Measurements from ENCODE around the gene B3GALNT1.

B3GALNT1 gene

GRCh38 chr3:161067335-161067734, 37.8 kb downstream of the B3GALNT1 start:
- H3K4me2 ChIP-seq (ENCODE audit: low read length) = no peak overlapping the region
- no peaks in the 10 kb centered on the region for H3K79me1 ChIP-seq (ENCODE audit: low read length)
- H4K8ac ChIP-seq (ENCODE audit: low read depth, low read length) = no peak overlapping the region
- DNase-seq = no peak
- H3K4ac ChIP-seq (ENCODE audit: low read depth, low read length) = no peak overlapping the region
- H2BK120ac ChIP-seq (ENCODE audit: low read depth, low read length) = no peak overlapping the region
- no peak overlapping the region for H3K56ac ChIP-seq (ENCODE audit: low read length)
- no peaks in the 10 kb centered on the region for H3K4me1 ChIP-seq (ENCODE audit: control insufficient read depth, low read depth, low read length)
- WGBS (ENCODE audit: extremely low coverage, insufficient coverage, low lambda C conversion rate) = no CpG with 5 or more reads among the region's 1 CpG
- no peak overlapping the region for H2AK5ac ChIP-seq (ENCODE audit: low read length)
- no peaks in the 10 kb centered on the region for H3K36me3 ChIP-seq (ENCODE audit: control insufficient read depth, insufficient read depth, low read length)
- H4K5ac ChIP-seq (ENCODE audit: low read length) = no peak overlapping the region
- H3K18ac ChIP-seq (ENCODE audit: low read length) = no peak overlapping the region
- no peak overlapping the region for H3K27ac ChIP-seq (ENCODE audit: low read depth, low read length)
- no peaks in the 10 kb centered on the region for H3K79me2 ChIP-seq (ENCODE audit: control insufficient read depth, insufficient read depth, low read length)
- H3K23ac ChIP-seq (ENCODE audit: low read length) = no peak overlapping the region
- H3K4me3 ChIP-seq (ENCODE audit: low read length) = no peak overlapping the region
- H3K27me3 ChIP-seq (ENCODE audit: insufficient read depth, low read length, poor library complexity) = no peaks in the 10 kb centered on the region
- H2BK15ac ChIP-seq (replicated peaks; ENCODE audit: low read depth) = no peak overlapping the region
- no peak overlapping the region for H3K9ac ChIP-seq (ENCODE audit: low read length)
- H2BK5ac ChIP-seq (ENCODE audit: low read length) = no peak overlapping the region

GRCh38 chr3:161066930-161067329, 38.2 kb downstream of the B3GALNT1 start:
- Histone ChIP-seq H3K4me1 (ENCODE audit: control insufficient read depth, low read depth, low read length) (no peaks in the 10 kb centered on the region), H4K5ac (ENCODE audit: low read length) (no peak overlapping the region), H2BK120ac (ENCODE audit: low read depth, low read length) (no peak overlapping the region), H3K4ac (ENCODE audit: low read depth, low read length) (no peak overlapping the region), H3K4me2 (ENCODE audit: low read length) (no peak overlapping the region), H3K27me3 (ENCODE audit: insufficient read depth, low read length, poor library complexity) (no peaks in the 10 kb centered on the region), H3K79me1 (ENCODE audit: low read length) (no peaks in the 10 kb centered on the region), H4K8ac (ENCODE audit: low read depth, low read length) (no peak overlapping the region), H3K79me2 (ENCODE audit: control insufficient read depth, insufficient read depth, low read length) (no peaks in the 10 kb centered on the region), H2BK5ac (ENCODE audit: low read length) (no peak overlapping the region), H3K4me3 (ENCODE audit: low read length) (no peak overlapping the region), H3K36me3 (ENCODE audit: control insufficient read depth, insufficient read depth, low read length) (no peaks in the 10 kb centered on the region), H3K9ac (ENCODE audit: low read length) (no peak overlapping the region), H2BK15ac (replicated peaks; ENCODE audit: low read depth) (no peak overlapping the region), H3K56ac (ENCODE audit: low read length) (no peak overlapping the region), H3K18ac (ENCODE audit: low read length) (no peak overlapping the region), H2AK5ac (ENCODE audit: low read length) (no peak overlapping the region), H3K23ac (ENCODE audit: low read length) (no peak overlapping the region), H3K27ac (ENCODE audit: low read depth, low read length) (no peak overlapping the region)
- no peak for DNase-seq
- no CpG with 5 or more reads among the region's 3 CpGs for WGBS (ENCODE audit: extremely low coverage, insufficient coverage, low lambda C conversion rate)

GRCh38 chr3:161064413-161064812, 40.7 kb downstream of the B3GALNT1 start:
- Histone ChIP-seq H3K9ac (ENCODE audit: low read length) (no peak overlapping the region), H4K8ac (ENCODE audit: low read depth, low read length) (no peak overlapping the region), H3K79me2 (ENCODE audit: control insufficient read depth, insufficient read depth, low read length) (no peaks in the 10 kb centered on the region), H2AK5ac (ENCODE audit: low read length) (no peak overlapping the region), H3K27me3 (ENCODE audit: insufficient read depth, low read length, poor library complexity) (no peaks in the 10 kb centered on the region), H3K56ac (ENCODE audit: low read length) (no peak overlapping the region), H2BK15ac (replicated peaks; ENCODE audit: low read depth) (no peak overlapping the region), H3K4me2 (ENCODE audit: low read length) (no peak overlapping the region), H3K4me1 (ENCODE audit: control insufficient read depth, low read depth, low read length) (no peaks in the 10 kb centered on the region), H3K79me1 (ENCODE audit: low read length) (no peaks in the 10 kb centered on the region), H3K4me3 (ENCODE audit: low read length) (no peak overlapping the region), H3K23ac (ENCODE audit: low read length) (no peak overlapping the region), H2BK120ac (ENCODE audit: low read depth, low read length) (no peak overlapping the region), H3K18ac (ENCODE audit: low read length) (no peak overlapping the region), H4K5ac (ENCODE audit: low read length) (no peak overlapping the region), H3K36me3 (ENCODE audit: control insufficient read depth, insufficient read depth, low read length) (no peaks in the 10 kb centered on the region), H3K4ac (ENCODE audit: low read depth, low read length) (no peak overlapping the region), H3K27ac (ENCODE audit: low read depth, low read length) (no peak overlapping the region), H2BK5ac (ENCODE audit: low read length) (no peak overlapping the region)
- WGBS (ENCODE audit: extremely low coverage, insufficient coverage, low lambda C conversion rate) = no CpG with 5 or more reads among the region's 5 CpGs
- no peak for DNase-seq

- Histone ChIP-seq H3K4me3 (ENCODE audit: low read length) (no peak overlapping the region), H4K8ac (ENCODE audit: low read depth, low read length) (no peak overlapping the region), H2BK15ac (replicated peaks; ENCODE audit: low read depth) (no peak overlapping the region), H3K4me2 (ENCODE audit: low read length) (no peak overlapping the region), H3K36me3 (ENCODE audit: control insufficient read depth, insufficient read depth, low read length) (no peaks in the 10 kb centered on the region), H3K79me2 (ENCODE audit: control insufficient read depth, insufficient read depth, low read length) (no peaks in the 10 kb centered on the region), H3K4ac (ENCODE audit: low read depth, low read length) (no peak overlapping the region), H3K9ac (ENCODE audit: low read length) (no peak overlapping the region), H4K5ac (ENCODE audit: low read length) (no peak overlapping the region), H2BK5ac (ENCODE audit: low read length) (no peak overlapping the region), H3K79me1 (ENCODE audit: low read length) (no peaks in the 10 kb centered on the region), H3K4me1 (ENCODE audit: control insufficient read depth, low read depth, low read length) (peaks cover 4% of the 10 kb centered on the region), H3K56ac (ENCODE audit: low read length) (no peak overlapping the region), H3K23ac (ENCODE audit: low read length) (no peak overlapping the region), H2AK5ac (ENCODE audit: low read length) (no peak overlapping the region), H2BK120ac (ENCODE audit: low read depth, low read length) (no peak overlapping the region), H3K27me3 (ENCODE audit: insufficient read depth, low read length, poor library complexity) (no peaks in the 10 kb centered on the region), H3K18ac (ENCODE audit: low read length) (no peak overlapping the region), H3K27ac (ENCODE audit: low read depth, low read length) (no peak overlapping the region)
- peak; percentile 17 for DNase-seq
- WGBS (ENCODE audit: extremely low coverage, insufficient coverage, low lambda C conversion rate) = no CpG with 5 or more reads among the region's 5 CpGs
These were observed 50.1 kb downstream of the B3GALNT1 start for GRCh38 chr3:161054860-161055604.

GRCh38 chr3:161051856-161052255, 53.3 kb downstream of the B3GALNT1 start:
- peak; percentile 3 for DNase-seq
- Histone ChIP-seq H3K27me3 (ENCODE audit: insufficient read depth, low read length, poor library complexity) (no peaks in the 10 kb centered on the region), H2BK15ac (replicated peaks; ENCODE audit: low read depth) (no peak overlapping the region), H3K79me1 (ENCODE audit: low read length) (no peaks in the 10 kb centered on the region), H3K56ac (ENCODE audit: low read length) (peak overlapping the region; percentile 34), H2BK120ac (ENCODE audit: low read depth, low read length) (no peak overlapping the region), H2AK5ac (ENCODE audit: low read length) (no peak overlapping the region), H3K23ac (ENCODE audit: low read length) (no peak overlapping the region), H3K4ac (ENCODE audit: low read depth, low read length) (no peak overlapping the region), H4K5ac (ENCODE audit: low read length) (no peak overlapping the region), H3K27ac (ENCODE audit: low read depth, low read length) (no peak overlapping the region), H3K79me2 (ENCODE audit: control insufficient read depth, insufficient read depth, low read length) (no peaks in the 10 kb centered on the region), H3K4me3 (ENCODE audit: low read length) (no peak overlapping the region), H3K18ac (ENCODE audit: low read length) (no peak overlapping the region), H3K36me3 (ENCODE audit: control insufficient read depth, insufficient read depth, low read length) (no peaks in the 10 kb centered on the region), H4K8ac (ENCODE audit: low read depth, low read length) (no peak overlapping the region), H2BK5ac (ENCODE audit: low read length) (peak overlapping the region; percentile 45), H3K9ac (ENCODE audit: low read length) (no peak overlapping the region), H3K4me1 (ENCODE audit: control insufficient read depth, low read depth, low read length) (peaks cover 4% of the 10 kb centered on the region), H3K4me2 (ENCODE audit: low read length) (no peak overlapping the region)
- WGBS (ENCODE audit: extremely low coverage, insufficient coverage, low lambda C conversion rate) = no CpG with 5 or more reads among the region's 6 CpGs

- Histone ChIP-seq H3K79me1 (ENCODE audit: low read length) (no peaks in the 10 kb centered on the region), H3K9ac (ENCODE audit: low read length) (no peak overlapping the region), H3K4me3 (ENCODE audit: low read length) (no peak overlapping the region), H3K56ac (ENCODE audit: low read length) (no peak overlapping the region), H3K23ac (ENCODE audit: low read length) (no peak overlapping the region), H2AK5ac (ENCODE audit: low read length) (no peak overlapping the region), H3K79me2 (ENCODE audit: control insufficient read depth, insufficient read depth, low read length) (no peaks in the 10 kb centered on the region), H4K8ac (ENCODE audit: low read depth, low read length) (no peak overlapping the region), H3K36me3 (ENCODE audit: control insufficient read depth, insufficient read depth, low read length) (no peaks in the 10 kb centered on the region), H3K4me1 (ENCODE audit: control insufficient read depth, low read depth, low read length) (peaks cover 4% of the 10 kb centered on the region), H3K4me2 (ENCODE audit: low read length) (no peak overlapping the region), H3K27me3 (ENCODE audit: insufficient read depth, low read length, poor library complexity) (no peaks in the 10 kb centered on the region), H3K18ac (ENCODE audit: low read length) (no peak overlapping the region), H3K27ac (ENCODE audit: low read depth, low read length) (no peak overlapping the region), H2BK5ac (ENCODE audit: low read length) (no peak overlapping the region), H2BK15ac (replicated peaks; ENCODE audit: low read depth) (no peak overlapping the region), H2BK120ac (ENCODE audit: low read depth, low read length) (no peak overlapping the region), H3K4ac (ENCODE audit: low read depth, low read length) (no peak overlapping the region), H4K5ac (ENCODE audit: low read length) (no peak overlapping the region)
- WGBS (ENCODE audit: extremely low coverage, insufficient coverage, low lambda C conversion rate) = no CpG with 5 or more reads among the region's 3 CpGs
- DNase-seq = no peak
These were observed 54.2 kb downstream of the B3GALNT1 start for GRCh38 chr3:161050935-161051334.

All from mesendoderm (in vitro differentiated cells).